ENCODE results near the gene SMYD3. TPM values are rescaled to one million over a fixed set of nuclear protein-coding genes. Genes with fewer than 3 reads are reported as not detected.

Gene SMYD3
- total RNA-seq, 1 donor from 2014 or later = 23.5 TPM

GRCh38 chr1:246404078-246404477 lies 103.0 kb downstream of the SMYD3 start:
- Histone ChIP-seq H3K9ac (ENCODE audit: low read depth in 1 of 3, low read length in 3 of 3) (no peak overlapping the region), H3K4me1 (ENCODE audit: control insufficient read depth in 3 of 3, insufficient read depth in 3 of 3, low read length in 3 of 3) (no peaks in the 10 kb centered on the region), H3K9me3 (ENCODE audit: control insufficient read depth in 3 of 3, low read length in 3 of 3) (no peaks in the 10 kb centered on the region), H3K27ac (ENCODE audit: low read depth, low read length) (no peak overlapping the region), H3K36me3 (ENCODE audit: control insufficient read depth in 3 of 3, insufficient read depth in 3 of 3, low read length in 3 of 3) (no peaks in the 10 kb centered on the region), H3K27me3 (ENCODE audit: control insufficient read depth in 3 of 3, insufficient read depth in 3 of 3, low read length in 3 of 3) (no peaks in the 10 kb centered on the region), H3K4me3 (ENCODE audit: low read length in 3 of 3) (no peak overlapping the region)

GRCh38 chr1:246398126-246398813 lies 108.8 kb downstream of the SMYD3 start:
- no peaks in the 10 kb centered on the region for H3K36me3 ChIP-seq (ENCODE audit: control insufficient read depth in 3 of 3, insufficient read depth in 3 of 3, low read length in 3 of 3)
- no peak overlapping the region for H3K27ac ChIP-seq (ENCODE audit: low read depth, low read length)
- no peaks in the 10 kb centered on the region for H3K4me1 ChIP-seq (ENCODE audit: control insufficient read depth in 3 of 3, insufficient read depth in 3 of 3, low read length in 3 of 3)
- no peak overlapping the region for H3K4me3 ChIP-seq (ENCODE audit: low read length in 3 of 3)
- no peaks in the 10 kb centered on the region for H3K9me3 ChIP-seq (ENCODE audit: control insufficient read depth in 3 of 3, low read length in 3 of 3)
- no peaks in the 10 kb centered on the region for H3K27me3 ChIP-seq (ENCODE audit: control insufficient read depth in 3 of 3, insufficient read depth in 3 of 3, low read length in 3 of 3)
- H3K9ac ChIP-seq (ENCODE audit: low read depth in 1 of 3, low read length in 3 of 3) = no peak overlapping the region

DNA sequence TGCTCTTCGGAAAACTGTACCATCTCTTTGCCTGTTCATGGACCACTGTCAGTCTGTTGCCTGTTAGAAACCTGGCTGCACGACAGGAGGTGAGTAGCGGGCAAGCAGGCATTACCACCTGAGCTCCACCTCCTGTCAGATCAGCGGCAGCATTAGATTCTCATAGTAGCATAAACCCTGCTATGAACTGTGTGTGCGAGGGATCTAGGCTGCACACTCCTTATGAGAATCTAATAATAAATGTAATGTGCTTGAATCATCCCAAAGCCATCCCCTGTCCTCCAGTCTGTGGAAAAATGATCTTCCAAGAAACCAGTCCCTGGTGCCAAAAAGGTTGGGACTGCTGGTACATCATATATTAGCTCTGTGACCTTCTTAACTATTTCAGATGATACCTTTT lies 110.0 kb downstream of the SMYD3 start:
- Histone ChIP-seq H3K27me3 (ENCODE audit: control insufficient read depth in 3 of 3, insufficient read depth in 3 of 3, low read length in 3 of 3) (no peaks in the 10 kb centered on the region), H3K9me3 (ENCODE audit: control insufficient read depth in 3 of 3, low read length in 3 of 3) (no peaks in the 10 kb centered on the region), H3K4me3 (ENCODE audit: low read length in 3 of 3) (no peak overlapping the region), H3K9ac (ENCODE audit: low read depth in 1 of 3, low read length in 3 of 3) (no peak overlapping the region), H3K36me3 (ENCODE audit: control insufficient read depth in 3 of 3, insufficient read depth in 3 of 3, low read length in 3 of 3) (no peaks in the 10 kb centered on the region), H3K4me1 (ENCODE audit: control insufficient read depth in 3 of 3, insufficient read depth in 3 of 3, low read length in 3 of 3) (no peaks in the 10 kb centered on the region), H3K27ac (ENCODE audit: low read depth, low read length) (no peak overlapping the region)

- Histone ChIP-seq H3K9ac (ENCODE audit: low read depth in 1 of 3, low read length in 3 of 3) (no peak overlapping the region), H3K27me3 (ENCODE audit: control insufficient read depth in 3 of 3, insufficient read depth in 3 of 3, low read length in 3 of 3) (no peaks in the 10 kb centered on the region), H3K9me3 (ENCODE audit: control insufficient read depth in 3 of 3, low read length in 3 of 3) (peaks cover 0 to 4% (median 0%) of the 10 kb centered on the region in 3 donors), H3K27ac (ENCODE audit: low read depth, low read length) (no peak overlapping the region), H3K4me1 (ENCODE audit: control insufficient read depth in 3 of 3, insufficient read depth in 3 of 3, low read length in 3 of 3) (no peaks in the 10 kb centered on the region), H3K36me3 (ENCODE audit: control insufficient read depth in 3 of 3, insufficient read depth in 3 of 3, low read length in 3 of 3) (no peaks in the 10 kb centered on the region), H3K4me3 (ENCODE audit: low read length in 3 of 3) (no peak overlapping the region)
Measured at GRCh38 chr1:246396322-246396721, 110.8 kb downstream of the SMYD3 start.

- H3K27ac ChIP-seq (ENCODE audit: low read depth, low read length) = no peak overlapping the region
- no peaks in the 10 kb centered on the region for H3K27me3 ChIP-seq (ENCODE audit: control insufficient read depth in 3 of 3, insufficient read depth in 3 of 3, low read length in 3 of 3)
- peaks cover 0 to 7% (median 0%) of the 10 kb centered on the region in 3 donors for H3K9me3 ChIP-seq (ENCODE audit: control insufficient read depth in 3 of 3, low read length in 3 of 3)
- H3K4me1 ChIP-seq (ENCODE audit: control insufficient read depth in 3 of 3, insufficient read depth in 3 of 3, low read length in 3 of 3) = no peaks in the 10 kb centered on the region
- H3K4me3 ChIP-seq (ENCODE audit: low read length in 3 of 3) = no peak overlapping the region
- H3K9ac ChIP-seq (ENCODE audit: low read depth in 1 of 3, low read length in 3 of 3) = no peak overlapping the region
- no peaks in the 10 kb centered on the region for H3K36me3 ChIP-seq (ENCODE audit: control insufficient read depth in 3 of 3, insufficient read depth in 3 of 3, low read length in 3 of 3)
Measured at GRCh38 chr1:246394121-246394520, 113.0 kb downstream of the SMYD3 start.

DNA sequence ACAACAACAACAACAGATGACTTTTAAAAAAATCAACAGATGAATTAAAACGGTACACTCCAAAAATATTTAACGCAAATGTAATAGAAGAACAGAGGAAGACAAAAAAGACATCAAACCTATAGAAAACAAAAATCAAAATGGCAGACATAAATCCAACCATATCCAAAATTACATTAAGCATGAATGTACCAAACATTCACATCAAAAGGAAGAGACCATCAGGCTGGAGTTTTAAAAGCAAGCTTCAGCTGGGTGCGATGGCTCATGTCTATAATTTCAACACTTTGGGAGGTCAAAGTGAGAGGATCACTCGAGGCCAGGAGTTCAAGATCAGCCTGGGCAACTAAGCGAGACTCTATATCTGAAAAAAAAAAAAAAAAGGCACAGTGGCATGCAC lies 116.2 kb downstream of the SMYD3 start:
- Histone ChIP-seq H3K36me3 (ENCODE audit: control insufficient read depth in 3 of 3, insufficient read depth in 3 of 3, low read length in 3 of 3) (no peaks in the 10 kb centered on the region), H3K4me3 (ENCODE audit: low read length in 3 of 3) (no peak overlapping the region), H3K27ac (ENCODE audit: low read depth, low read length) (no peak overlapping the region), H3K9ac (ENCODE audit: low read depth in 1 of 3, low read length in 3 of 3) (no peak overlapping the region), H3K27me3 (ENCODE audit: control insufficient read depth in 3 of 3, insufficient read depth in 3 of 3, low read length in 3 of 3) (no peaks in the 10 kb centered on the region), H3K9me3 (ENCODE audit: control insufficient read depth in 3 of 3, low read length in 3 of 3) (peaks cover 0 to 7% (median 0%) of the 10 kb centered on the region in 3 donors), H3K4me1 (ENCODE audit: control insufficient read depth in 3 of 3, insufficient read depth in 3 of 3, low read length in 3 of 3) (no peaks in the 10 kb centered on the region)

- Histone ChIP-seq H3K4me3 (ENCODE audit: low read length in 3 of 3) (no peak overlapping the region), H3K9ac (ENCODE audit: low read depth in 1 of 3, low read length in 3 of 3) (no peak overlapping the region), H3K27me3 (ENCODE audit: control insufficient read depth in 3 of 3, insufficient read depth in 3 of 3, low read length in 3 of 3) (no peaks in the 10 kb centered on the region), H3K36me3 (ENCODE audit: control insufficient read depth in 3 of 3, insufficient read depth in 3 of 3, low read length in 3 of 3) (no peaks in the 10 kb centered on the region), H3K9me3 (ENCODE audit: control insufficient read depth in 3 of 3, low read length in 3 of 3) (no peaks in the 10 kb centered on the region), H3K27ac (ENCODE audit: low read depth, low read length) (no peak overlapping the region), H3K4me1 (ENCODE audit: control insufficient read depth in 3 of 3, insufficient read depth in 3 of 3, low read length in 3 of 3) (no peaks in the 10 kb centered on the region)
Measured at GRCh38 chr1:246384616-246385015, 122.5 kb downstream of the SMYD3 start.

DNA sequence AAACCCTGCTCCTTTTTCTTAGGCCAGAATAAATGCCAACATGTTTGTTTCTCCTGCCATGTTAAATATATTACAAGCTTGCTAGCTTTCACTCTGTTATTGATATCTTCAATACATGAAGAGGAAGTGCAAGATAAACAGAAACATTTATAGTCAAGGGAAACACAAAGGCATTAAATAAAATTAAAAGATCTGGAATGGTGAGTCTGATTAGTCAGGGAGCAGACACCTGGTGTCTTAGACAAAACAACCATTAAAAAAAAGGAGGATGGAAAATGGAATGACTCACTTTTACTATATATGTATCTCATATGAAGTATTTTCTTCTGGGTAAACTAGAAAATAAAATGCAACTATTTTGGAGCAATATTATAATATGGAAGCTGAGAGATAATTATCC lies 123.3 kb downstream of the SMYD3 start:
- no peaks in the 10 kb centered on the region for H3K9me3 ChIP-seq (ENCODE audit: control insufficient read depth in 3 of 3, low read length in 3 of 3)
- H3K36me3 ChIP-seq (ENCODE audit: control insufficient read depth in 3 of 3, insufficient read depth in 3 of 3, low read length in 3 of 3) = no peaks in the 10 kb centered on the region
- H3K4me1 ChIP-seq (ENCODE audit: control insufficient read depth in 3 of 3, insufficient read depth in 3 of 3, low read length in 3 of 3) = no peaks in the 10 kb centered on the region
- H3K27me3 ChIP-seq (ENCODE audit: control insufficient read depth in 3 of 3, insufficient read depth in 3 of 3, low read length in 3 of 3) = no peaks in the 10 kb centered on the region
- H3K27ac ChIP-seq (ENCODE audit: low read depth, low read length) = no peak overlapping the region
- no peak overlapping the region for H3K9ac ChIP-seq (ENCODE audit: low read depth in 1 of 3, low read length in 3 of 3)
- H3K4me3 ChIP-seq (ENCODE audit: low read length in 3 of 3) = no peak overlapping the region

DNA sequence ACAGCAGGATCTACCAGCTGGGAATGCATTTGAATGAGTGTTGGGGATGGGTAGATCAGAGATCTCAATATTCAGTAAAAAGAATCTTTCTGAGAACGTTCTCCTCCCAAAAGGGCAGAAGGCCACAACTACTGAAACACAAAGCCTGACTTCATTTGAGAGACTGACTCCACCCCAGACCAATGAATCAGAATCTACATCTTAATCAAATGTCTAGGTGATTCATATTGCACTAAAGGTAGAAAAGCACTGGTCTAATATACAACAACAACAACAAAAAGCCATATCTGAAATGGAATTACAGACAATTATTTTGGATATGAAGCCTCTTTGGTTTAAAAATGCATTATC lies 123.9 kb downstream of the SMYD3 start:
- H3K4me1 ChIP-seq (ENCODE audit: control insufficient read depth in 3 of 3, insufficient read depth in 3 of 3, low read length in 3 of 3) = no peaks in the 10 kb centered on the region
- no peaks in the 10 kb centered on the region for H3K36me3 ChIP-seq (ENCODE audit: control insufficient read depth in 3 of 3, insufficient read depth in 3 of 3, low read length in 3 of 3)
- H3K4me3 ChIP-seq (ENCODE audit: low read length in 3 of 3) = no peak overlapping the region
- no peaks in the 10 kb centered on the region for H3K27me3 ChIP-seq (ENCODE audit: control insufficient read depth in 3 of 3, insufficient read depth in 3 of 3, low read length in 3 of 3)
- no peaks in the 10 kb centered on the region for H3K9me3 ChIP-seq (ENCODE audit: control insufficient read depth in 3 of 3, low read length in 3 of 3)
- H3K9ac ChIP-seq (ENCODE audit: low read depth in 1 of 3, low read length in 3 of 3) = no peak overlapping the region
- no peak overlapping the region for H3K27ac ChIP-seq (ENCODE audit: low read depth, low read length)

GRCh38 chr1:246382589-246383238 lies 124.4 kb downstream of the SMYD3 start:
- Histone ChIP-seq H3K9me3 (ENCODE audit: control insufficient read depth in 3 of 3, low read length in 3 of 3) (no peaks in the 10 kb centered on the region), H3K27ac (ENCODE audit: low read depth, low read length) (no peak overlapping the region), H3K36me3 (ENCODE audit: control insufficient read depth in 3 of 3, insufficient read depth in 3 of 3, low read length in 3 of 3) (no peaks in the 10 kb centered on the region), H3K9ac (ENCODE audit: low read depth in 1 of 3, low read length in 3 of 3) (no peak overlapping the region), H3K4me3 (ENCODE audit: low read length in 3 of 3) (no peak overlapping the region), H3K4me1 (ENCODE audit: control insufficient read depth in 3 of 3, insufficient read depth in 3 of 3, low read length in 3 of 3) (no peaks in the 10 kb centered on the region), H3K27me3 (ENCODE audit: control insufficient read depth in 3 of 3, insufficient read depth in 3 of 3, low read length in 3 of 3) (no peaks in the 10 kb centered on the region)

Data from skeletal muscle tissue (tissue), 4 donors.